Duodenal mucosa (tissue), 2 donors: Measurements from ENCODE around the gene MNT.
A peak's percentile ranks its signal among the peaks of the same experiment; 100 is the strongest.

ENCODE experiments used
- H3K27ac ChIP-seq: one replicate; pipeline ENCODE4 v1.7.0; 2013; ENCODE audit warnings: low read depth, low read length
- H3K27me3 ChIP-seq, 2 donors: one replicate each; pipeline ENCODE4 v1.7.0; 2013; ENCODE audit warnings: low read length in 2 of 2, control low read depth in 1 of 2; ENCODE audit not compliant: insufficient read depth in 2 of 2, control insufficient read depth in 1 of 2
- H3K36me3 ChIP-seq, 2 donors: one replicate each; pipeline ENCODE4 v1.7.0; 2013; ENCODE audit warnings: low read length in 2 of 2, control low read depth in 1 of 2; ENCODE audit not compliant: insufficient read depth in 2 of 2, control insufficient read depth in 1 of 2
- H3K4me1 ChIP-seq, 2 donors: one replicate each; pipeline ENCODE4 v1.7.0; 2013; ENCODE audit warnings: low read length in 2 of 2, control low read depth in 1 of 2; ENCODE audit not compliant: insufficient read depth in 2 of 2, control insufficient read depth in 1 of 2
- H3K4me3 ChIP-seq, 2 donors: one replicate each; pipeline ENCODE4 v1.7.0; 2013; ENCODE audit warnings: low read length in 2 of 2, low read depth in 1 of 2
- H3K9ac ChIP-seq, 2 donors: one replicate each; pipeline ENCODE4 v1.7.0; 2013; ENCODE audit warnings: low read length in 2 of 2, low read depth in 1 of 2
- H3K9me3 ChIP-seq, 2 donors: one replicate each; pipeline ENCODE4 v1.7.0; 2013; ENCODE audit warnings: low read length in 2 of 2, control low read depth in 1 of 2; ENCODE audit not compliant: control insufficient read depth in 1 of 2

MNT gene

DNA sequence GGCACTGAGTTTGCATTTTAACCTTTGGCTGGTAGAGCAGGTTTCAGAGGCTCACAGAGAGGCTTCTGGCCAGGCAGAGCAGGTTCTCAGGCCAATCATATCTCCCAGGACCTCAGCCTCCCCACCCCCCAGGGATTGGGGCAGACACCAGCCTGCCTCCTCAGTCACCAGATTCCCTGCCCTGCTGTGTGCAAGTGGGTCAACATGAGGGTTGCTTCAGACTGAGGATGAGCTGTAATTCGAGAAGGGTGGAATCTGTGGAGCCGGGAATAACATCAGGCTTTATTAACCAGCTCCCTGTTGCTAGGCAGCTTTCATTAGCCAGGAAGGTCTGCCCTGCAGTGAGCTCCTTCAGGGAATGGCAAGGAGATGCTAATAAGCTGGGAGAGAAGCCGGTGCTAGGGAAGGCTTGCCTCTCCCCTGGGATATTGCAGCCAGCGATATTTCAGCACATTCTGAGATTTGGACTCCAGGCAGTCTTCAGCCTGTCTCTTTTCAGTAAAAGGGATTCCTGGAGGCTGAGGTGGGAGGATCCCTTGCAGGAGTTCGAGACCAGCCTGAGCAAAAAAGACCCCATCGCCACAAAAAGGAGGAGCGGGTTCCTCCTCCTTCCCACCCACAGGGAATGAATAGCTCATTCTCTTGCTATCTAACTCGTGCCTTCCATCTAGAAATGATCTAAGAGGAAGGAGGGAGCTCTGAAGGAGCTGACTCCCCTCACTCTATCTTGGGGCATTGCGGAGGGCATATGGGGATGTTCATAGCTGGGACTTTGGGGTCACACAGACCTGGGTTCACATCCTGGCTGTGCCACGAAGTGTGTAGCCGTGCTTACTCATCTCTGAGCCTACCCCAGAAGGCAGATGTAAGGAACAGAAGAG is 52.8 kb downstream of the MNT start:
- Histone ChIP-seq H3K36me3 (peaks cover 9 to 11% of the 10 kb centered on the region in 2 donors), H3K27me3 (no peaks in the 10 kb centered on the region), H3K9me3 (no peaks in the 10 kb centered on the region), H3K4me3 (no peak overlapping the region), H3K4me1 (peaks cover 18 to 21% of the 10 kb centered on the region in 2 donors), H3K9ac (no peak overlapping the region), H3K27ac (no peak overlapping the region)

GRCh38 chr17:2346475-2346874 is 54.4 kb downstream of the MNT start:
- Histone ChIP-seq H3K4me1 (peaks cover 21 to 24% of the 10 kb centered on the region in 2 donors), H3K36me3 (peaks cover 9 to 11% of the 10 kb centered on the region in 2 donors), H3K9ac (no peak overlapping the region), H3K9me3 (no peaks in the 10 kb centered on the region), H3K4me3 (no peak overlapping the region), H3K27me3 (no peaks in the 10 kb centered on the region), H3K27ac (no peak overlapping the region)

DNA sequence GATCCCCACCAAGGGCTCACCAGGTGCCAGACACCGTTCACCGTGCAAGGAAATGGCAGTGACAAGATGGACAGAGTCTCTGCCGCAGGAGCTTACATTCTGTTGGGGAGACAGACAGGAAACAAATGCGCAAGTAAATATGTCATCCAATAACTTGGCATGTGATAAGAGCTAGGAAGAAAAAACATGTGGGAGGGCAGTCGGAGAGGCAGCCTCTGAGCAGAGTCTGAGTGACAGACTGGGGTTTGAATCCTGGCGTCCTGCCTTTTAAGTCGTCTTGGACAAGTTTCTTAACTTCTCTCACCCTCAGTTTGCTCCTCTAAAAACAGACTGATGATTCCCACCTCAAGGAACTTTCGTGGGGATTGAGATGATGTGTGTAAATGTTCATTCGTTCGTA is 56.3 kb downstream of the MNT start:
- H3K4me1 ChIP-seq, result peaks cover 21 to 24% of the 10 kb centered on the region in 2 donors
- no peak overlapping the region for H3K4me3 ChIP-seq
- H3K36me3 ChIP-seq, result peaks cover 9 to 11% of the 10 kb centered on the region in 2 donors
- no peak overlapping the region for H3K27ac ChIP-seq
- H3K9me3 ChIP-seq, result no peaks in the 10 kb centered on the region
- no peak overlapping the region for H3K9ac ChIP-seq
- no peaks in the 10 kb centered on the region for H3K27me3 ChIP-seq

DNA sequence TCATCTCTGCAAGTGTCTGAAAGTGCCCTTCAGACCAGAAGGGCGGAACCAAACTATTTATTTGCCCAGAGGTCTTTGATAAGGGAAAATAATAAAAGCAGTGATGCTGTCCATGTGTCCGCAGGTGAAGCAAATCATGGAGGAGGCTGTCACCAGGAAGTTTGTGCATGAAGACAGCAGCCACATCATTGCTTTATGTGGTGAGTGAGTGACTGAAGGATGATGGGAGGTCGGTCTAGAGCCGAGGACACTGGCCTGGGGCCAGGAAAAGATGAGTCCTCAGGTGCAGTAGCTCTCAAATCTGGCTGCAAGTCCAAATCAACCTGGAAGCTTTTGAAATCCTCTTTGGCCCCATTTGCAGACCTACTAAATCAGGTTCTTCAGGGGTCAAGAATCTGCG is 57.4 kb downstream of the MNT start:
- no peak overlapping the region for H3K27ac ChIP-seq
- peak overlapping the region in 1 of 2 donors; percentile 2 for H3K9ac ChIP-seq
- peaks cover 21 to 24% of the 10 kb centered on the region in 2 donors for H3K4me1 ChIP-seq
- H3K36me3 ChIP-seq, result peaks cover 9 to 11% of the 10 kb centered on the region in 2 donors
- H3K4me3 ChIP-seq, result no peak overlapping the region
- no peaks in the 10 kb centered on the region for H3K27me3 ChIP-seq
- H3K9me3 ChIP-seq, result no peaks in the 10 kb centered on the region

- Histone ChIP-seq H3K9me3 (no peaks in the 10 kb centered on the region), H3K9ac (peak overlapping the region; percentile 47 to 84), H3K4me1 (peaks cover 19 to 24% of the 10 kb centered on the region in 2 donors), H3K27ac (no peak overlapping the region), H3K27me3 (no peaks in the 10 kb centered on the region), H3K4me3 (peak overlapping the region; percentile 74 to 94), H3K36me3 (peaks cover 12 to 21% of the 10 kb centered on the region in 2 donors)
These were observed 62.6 kb downstream of the MNT start for GRCh38 chr17:2338315-2338657.

DNA sequence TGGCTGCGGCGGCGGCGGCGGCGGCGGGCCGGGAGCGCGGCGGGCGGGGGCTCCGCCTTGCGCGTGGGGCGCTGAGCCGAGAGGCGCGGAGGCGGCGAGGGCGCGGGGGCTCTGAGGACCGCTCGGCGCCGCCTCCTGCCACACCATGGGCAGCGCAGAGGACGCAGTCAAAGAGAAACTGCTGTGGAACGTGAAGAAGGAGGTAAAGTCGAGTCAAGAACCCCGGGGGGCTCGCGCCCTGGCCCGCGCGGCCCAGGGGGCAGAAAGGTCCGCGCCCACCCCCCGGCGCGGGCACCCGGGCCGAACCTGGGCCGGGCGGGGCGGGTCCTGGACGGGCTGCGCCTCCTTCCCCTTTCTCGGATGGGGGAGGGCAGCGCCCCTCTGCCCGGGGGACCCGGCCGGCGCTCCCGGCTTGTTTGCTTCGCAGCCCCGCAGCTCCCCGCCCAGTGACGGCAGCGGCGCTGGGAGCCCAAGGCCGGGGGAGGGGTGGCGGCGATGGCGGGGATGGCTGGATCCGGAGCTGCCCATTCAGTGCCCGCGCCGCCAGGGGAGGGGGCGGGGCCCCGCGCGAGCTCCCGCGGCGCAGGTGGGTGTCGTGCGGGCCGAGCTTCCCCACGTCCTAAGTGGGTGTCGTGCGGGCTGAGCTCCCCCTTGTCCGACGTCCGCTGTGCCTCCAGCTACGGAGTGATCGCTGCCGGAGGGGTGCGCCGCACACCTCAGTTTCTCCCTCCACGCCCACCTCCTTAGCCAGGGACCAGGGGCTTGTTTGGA is 63.1 kb downstream of the MNT start:
- Histone ChIP-seq H3K27ac (peak overlapping the region; percentile 48), H3K36me3 (peaks cover 18 to 26% of the 10 kb centered on the region in 2 donors), H3K9ac (peak overlapping the region; percentile 51 to 84), H3K4me3 (peak overlapping the region; percentile 74 to 94), H3K4me1 (peaks cover 14 to 18% of the 10 kb centered on the region in 2 donors), H3K9me3 (no peaks in the 10 kb centered on the region), H3K27me3 (no peaks in the 10 kb centered on the region)

GRCh38 chr17:2336852-2337543 is 63.9 kb downstream of the MNT start, which contains the start of gene SGSM2:
Gene SGSM2, plus strand, starts transcription at chr17:2337501. Its CDS starts 188 bp downstream, at chr17:2337689.
- Histone ChIP-seq H3K4me3 (peak within 1 kb of the TSS; percentile 85 to 94), H3K4me1 (peaks cover 14 to 18% of the 10 kb centered on the region in 2 donors), H3K9me3 (no peaks in the 10 kb centered on the region), H3K9ac (peak within 1 kb of the TSS; percentile 79 to 86), H3K27me3 (no peaks in the 10 kb centered on the region), H3K36me3 (peaks cover 23 to 32% of the 10 kb centered on the region in 2 donors), H3K27ac (peak within 1 kb of the TSS; percentile 79)

DNA sequence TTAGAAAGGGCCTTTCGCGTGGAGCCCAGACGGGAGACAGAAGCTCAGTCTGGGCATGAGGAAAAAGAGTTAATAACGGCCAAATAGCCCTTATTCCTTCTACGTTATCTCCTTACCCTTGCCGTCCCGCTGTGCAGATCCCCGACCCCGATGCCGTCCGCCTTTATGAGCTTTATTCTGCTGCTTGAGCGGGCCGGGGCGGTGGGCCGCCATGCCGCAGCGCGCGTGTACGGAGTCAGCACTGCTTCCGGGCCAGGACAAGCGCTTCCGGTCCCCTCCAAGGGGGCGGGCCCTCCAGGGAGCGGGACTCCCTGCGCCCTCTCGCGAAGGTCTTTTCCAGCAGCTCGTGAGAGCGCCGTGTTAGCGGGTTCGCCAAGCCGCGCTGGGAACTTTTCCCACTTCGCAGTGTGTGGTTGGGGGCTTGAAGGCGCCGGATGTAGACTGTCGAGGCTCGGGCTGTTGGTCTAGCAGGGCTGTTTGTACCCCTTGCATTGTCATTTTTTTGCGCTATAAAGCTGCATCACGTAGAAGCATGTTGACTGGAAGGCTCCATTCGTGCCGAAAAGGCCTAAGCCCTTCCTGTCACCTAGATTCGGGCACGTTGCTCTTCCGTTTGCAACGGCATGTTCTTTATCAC is 64.5 kb downstream of the MNT start, which contains the start of gene TSR1:
Gene TSR1, minus strand, starts transcription at position 243 of the 637 bp plus-strand sequence. Its CDS starts 30 bp downstream, at position 213.
- Histone ChIP-seq H3K4me3 (peak within 1 kb of the TSS; percentile 85 to 94), H3K4me1 (peaks cover 14 to 18% of the 10 kb centered on the region in 2 donors), H3K27ac (peak within 1 kb of the TSS; percentile 79), H3K9me3 (no peaks in the 10 kb centered on the region), H3K36me3 (peaks cover 25 to 39% of the 10 kb centered on the region in 2 donors), H3K9ac (peak within 1 kb of the TSS; percentile 84 to 86), H3K27me3 (no peaks in the 10 kb centered on the region)

DNA sequence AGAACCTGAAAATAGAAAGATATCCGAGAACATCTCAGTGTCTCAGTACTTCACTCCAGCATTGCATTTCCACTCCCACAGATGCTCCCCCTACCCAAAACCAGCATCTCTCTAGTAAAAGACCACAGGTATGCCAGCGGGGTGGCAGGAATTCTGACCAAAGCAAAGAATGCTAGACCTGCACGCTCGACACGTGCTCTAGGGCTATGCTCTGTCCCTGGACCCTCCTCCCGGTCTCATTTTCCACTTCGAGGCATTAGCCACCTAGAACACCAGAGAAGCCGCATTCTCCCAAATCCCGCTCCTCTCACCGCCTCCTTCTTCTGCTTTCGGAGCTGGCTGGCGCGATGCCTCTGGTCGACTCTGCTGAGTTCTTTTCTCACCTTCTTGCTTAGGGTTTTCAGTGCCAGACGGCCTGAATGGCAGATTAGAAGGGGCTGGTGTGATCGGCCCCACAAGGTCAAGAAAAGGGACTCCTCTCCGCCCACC is 65.1 kb downstream of the MNT start:
- peaks cover 14 to 18% of the 10 kb centered on the region in 2 donors for H3K4me1 ChIP-seq
- H3K4me3 ChIP-seq, result peak overlapping the region; percentile 85 to 94
- H3K27ac ChIP-seq, result no peak overlapping the region
- peaks cover 26 to 45% of the 10 kb centered on the region in 2 donors for H3K36me3 ChIP-seq
- H3K9me3 ChIP-seq, result no peaks in the 10 kb centered on the region
- no peaks in the 10 kb centered on the region for H3K27me3 ChIP-seq
- H3K9ac ChIP-seq, result peak overlapping the region; percentile 84 to 86
